Dermis microvascular lymphatic vessel endothelial cell (primary cell): ENCODE measurements around the gene AGBL1. TPM values are rescaled to one million over a fixed set of nuclear protein-coding genes. Genes with fewer than 3 reads are reported as not detected.
"Not testable (repeated sequence)": the region's sequence is repeated elsewhere in the genome, so short reads cannot be mapped to it uniquely, and the experiment has no call there.

Experiments
- DNase-seq, 2 donors: peaks; one replicate each; pipeline versions ENCODE4 v3.0.0 to v3.0.0-alpha.2; 2010; ENCODE audit warnings: low read depth in 2 of 2
- total RNA-seq: library from RNA; depleted of rRNA; stranded (reverse); fragments of >200 nt; gene quantifications from 2 replicates; pipeline ENCODE4 v1.2.1, GENCODE V29; 2014

AGBL1 gene
- total RNA-seq, 1 donor from 2014 or later = not detected

- no peak for DNase-seq
Measured at GRCh38 chr15:86916671-86917360, 837.1 kb downstream of the AGBL1 start.

GRCh38 chr15:86917361-86917671 is 837.6 kb downstream of the AGBL1 start:
- DNase-seq = no peak

- no peak for DNase-seq
Measured at GRCh38 chr15:86919581-86919980, 839.9 kb downstream of the AGBL1 start.

- no peak for DNase-seq
Measured at GRCh38 chr15:86929461-86929860, 849.8 kb downstream of the AGBL1 start.

- DNase-seq = no peak
Measured at GRCh38 chr15:86932456-86932855, 852.8 kb downstream of the AGBL1 start.

- DNase-seq = no peak
Measured at GRCh38 chr15:86935841-86936240, 856.2 kb downstream of the AGBL1 start.

- DNase-seq = no peak
Measured at GRCh38 chr15:86942285-86942684, 862.6 kb downstream of the AGBL1 start.

- DNase-seq = no peak
Measured at GRCh38 chr15:86948719-86949118, 869.0 kb downstream of the AGBL1 start.

GRCh38 chr15:86959254-86959653 is 879.6 kb downstream of the AGBL1 start:
- DNase-seq = no peak

- no peak for DNase-seq
Measured at GRCh38 chr15:86961669-86962068, 882.0 kb downstream of the AGBL1 start.

- DNase-seq = no peak
Measured at GRCh38 chr15:86964271-86964670, 884.6 kb downstream of the AGBL1 start.

- DNase-seq = no peak
Measured at GRCh38 chr15:86968244-86968643, 888.6 kb downstream of the AGBL1 start.

GRCh38 chr15:86969364-86969763 is 889.7 kb downstream of the AGBL1 start:
- DNase-seq = no peak

- DNase-seq = no peak
Measured at GRCh38 chr15:86973284-86973844, 893.7 kb downstream of the AGBL1 start.

- no peak for DNase-seq
Measured at GRCh38 chr15:86988033-86988432, 908.4 kb downstream of the AGBL1 start.

- no peak for DNase-seq
Measured at GRCh38 chr15:87021751-87022150, 942.1 kb downstream of the AGBL1 start.

GRCh38 chr15:87031540-87032230 is 952.0 kb downstream of the AGBL1 start:
- no peak for DNase-seq

GRCh38 chr15:87032295-87032694 is 952.6 kb downstream of the AGBL1 start:
- DNase-seq = no peak

- DNase-seq = no peak
Measured at GRCh38 chr15:87033056-87033455, 953.4 kb downstream of the AGBL1 start.

- DNase-seq = no peak
Measured at GRCh38 chr15:87034886-87035285, 955.2 kb downstream of the AGBL1 start.

- DNase-seq = no peak
Measured at GRCh38 chr15:87038404-87038803, 958.7 kb downstream of the AGBL1 start.

- DNase-seq = not testable (repeated sequence)
Measured at GRCh38 chr15:87042619-87043018, 962.9 kb downstream of the AGBL1 start.

GRCh38 chr15:87045746-87046145 is 966.1 kb downstream of the AGBL1 start:
- DNase-seq = no peak
